GM18502 (cell line): ENCODE results near the gene INSYN2B.
A peak's percentile ranks its signal among the peaks of the same experiment; 100 is the strongest.

Source experiments
- ATAC-seq: cut with Tn5 transposase; IDR thresholded peaks from one replicate; pipeline ENCODE4 v1.9.1; 2021; ENCODE audit warnings: mild to moderate bottlenecking; ENCODE audit not compliant: unreplicated experiment, poor library complexity

INSYN2B gene

GRCh38 chr5:169980418-169981053, at the start of gene INSYN2B:
Gene INSYN2B, minus strand, starts transcription at chr5:169980495. Its CDS starts 96,597 bp downstream, at chr5:169883898.
- ATAC-seq: peak; percentile 72

- ATAC-seq: no peak
Measured at GRCh38 chr5:170028124-170028523, 47.8 kb upstream of the INSYN2B start.

- ATAC-seq: no peak
Measured at GRCh38 chr5:170025853-170026252, 45.6 kb upstream of the INSYN2B start.

GRCh38 chr5:170021506-170021905, 41.2 kb upstream of the INSYN2B start:
- no peak for ATAC-seq

- ATAC-seq: no peak
Measured at GRCh38 chr5:170020423-170020822, 40.1 kb upstream of the INSYN2B start.

- no peak for ATAC-seq
Measured at GRCh38 chr5:170012622-170013021, 32.3 kb upstream of the INSYN2B start.

GRCh38 chr5:170011751-170012150, 31.5 kb upstream of the INSYN2B start:
- no peak for ATAC-seq

GRCh38 chr5:170010595-170010994, 30.3 kb upstream of the INSYN2B start:
- no peak for ATAC-seq

- ATAC-seq: no peak
Measured at GRCh38 chr5:170008376-170008775, 28.1 kb upstream of the INSYN2B start.

- no peak for ATAC-seq
Measured at GRCh38 chr5:170006021-170006420, 25.7 kb upstream of the INSYN2B start.

GRCh38 chr5:170000155-170000554, 19.9 kb upstream of the INSYN2B start:
- no peak for ATAC-seq

- ATAC-seq: no peak
Measured at GRCh38 chr5:169999621-170000020, 19.3 kb upstream of the INSYN2B start.

- ATAC-seq: no peak
Measured at GRCh38 chr5:169997798-169998197, 17.5 kb upstream of the INSYN2B start.

GRCh38 chr5:169993485-169993790, 13.1 kb upstream of the INSYN2B start:
- no peak for ATAC-seq

GRCh38 chr5:169992789-169993484, 12.6 kb upstream of the INSYN2B start:
- ATAC-seq: no peak

- ATAC-seq: no peak
Measured at GRCh38 chr5:169991115-169991869, 11.0 kb upstream of the INSYN2B start.

- ATAC-seq: no peak
Measured at GRCh38 chr5:169989365-169989764, 9.1 kb upstream of the INSYN2B start.

- ATAC-seq: no peak
Measured at GRCh38 chr5:169988947-169989346, 8.7 kb upstream of the INSYN2B start.

GRCh38 chr5:169988206-169988605, 7.9 kb upstream of the INSYN2B start:
- no peak for ATAC-seq

- no peak for ATAC-seq
Measured at GRCh38 chr5:169979871-169980270, 424 bp downstream of the INSYN2B start.

GRCh38 chr5:169978714-169979113, 1.6 kb downstream of the INSYN2B start:
- ATAC-seq: no peak
